GM12892 (cell line): ENCODE data around the gene LCN12.

Experiments used
- DNase-seq: peaks from one replicate; pipeline ENCODE4 v3.0.0; 2011; ENCODE audit not compliant: insufficient read length
- FAIRE-seq: peaks from 2 replicates; lab custom pipeline; 2011; peaks lifted over from hg19 to GRCh38; lab: Jason Lieb, UNC
- POLR2A ChIP-seq: IDR thresholded peaks from 2 replicates; pipeline ENCODE4 v1.6.1; 2011; ENCODE audit warnings: low read depth, low read length, control low read depth
- POLR2AphosphoS5 ChIP-seq: IDR thresholded peaks from 2 replicates; pipeline ENCODE4 v1.6.1; 2011; ENCODE audit warnings: low read depth, low read length, control low read depth
- TAF1 ChIP-seq: IDR thresholded peaks from 2 replicates; pipeline ENCODE4 v1.6.1; 2011; ENCODE audit warnings: low read depth, mild to moderate bottlenecking, control low read depth, low read length, borderline replicate concordance

LCN12 gene

GRCh38 chr9:136981588-136982231 is 29.6 kb downstream of the LCN12 start:
- TF ChIP-seq POLR2A (no peak), POLR2AphosphoS5 (no peak), TAF1 (no peak)
- FAIRE-seq (no peak), DNase-seq (no peak)

GRCh38 chr9:136982232-136983051 is 30.4 kb downstream of the LCN12 start, which contains the start of gene LCNL1:
LCNL1 (plus strand) TSS chr9:136982993; CDS start chr9:136983587, 594 bp downstream.
- TF ChIP-seq TAF1 = no peak
- TF ChIP-seq POLR2A = no peak
- no peak for TF ChIP-seq POLR2AphosphoS5
- FAIRE-seq (no peak), DNase-seq (no peak)

- no peak for DNase-seq
- no peak for FAIRE-seq
- no peak for TF ChIP-seq POLR2A
- no peak for TF ChIP-seq TAF1
These were observed 31.1 kb downstream of the LCN12 start for GRCh38 chr9:136983167-136983566.

GRCh38 chr9:136983656-136984314 is 31.7 kb downstream of the LCN12 start:
- no peak for FAIRE-seq
- no peak for TF ChIP-seq POLR2A
- no peak for TF ChIP-seq POLR2AphosphoS5
- no peak for TF ChIP-seq TAF1
- DNase-seq = no peak

- FAIRE-seq (no peak), DNase-seq (no peak)
- no peak for TF ChIP-seq POLR2AphosphoS5
- TF ChIP-seq POLR2A = no peak
- TF ChIP-seq TAF1 = no peak
These were observed 32.5 kb downstream of the LCN12 start for GRCh38 chr9:136984464-136985026.

- FAIRE-seq (no peak), DNase-seq (no peak)
- TF ChIP-seq POLR2A = no peak
- TF ChIP-seq POLR2AphosphoS5 = no peak
- no peak for TF ChIP-seq TAF1
These were observed 33.0 kb downstream of the LCN12 start for GRCh38 chr9:136985027-136985602.

- DNase-seq (no peak), FAIRE-seq (no peak)
- no peak for TF ChIP-seq POLR2AphosphoS5
- no peak for TF ChIP-seq TAF1
- TF ChIP-seq POLR2A = no peak
These were observed 33.8 kb downstream of the LCN12 start for GRCh38 chr9:136985853-136986252.

GRCh38 chr9:136988872-136989271 is 36.8 kb downstream of the LCN12 start:
- TF ChIP-seq TAF1 (no peak), POLR2AphosphoS5 (no peak), POLR2A (no peak)
- FAIRE-seq = no peak
- no peak for DNase-seq

- TF ChIP-seq POLR2AphosphoS5 (no peak), POLR2A (no peak)
- FAIRE-seq (no peak), DNase-seq (no peak)
These were observed 38.3 kb downstream of the LCN12 start for GRCh38 chr9:136990242-136990911.

- peak; percentile 99 for DNase-seq
- peak; percentile 58; the same call in 1 of the 2 replicates for TF ChIP-seq POLR2A
- 0 out of 2 replicates have a peak, but pooled peaks have one; percentile 30 for TF ChIP-seq TAF1
- no peak for TF ChIP-seq POLR2AphosphoS5
- peak; percentile 93 for FAIRE-seq
These were observed 40.1 kb downstream of the LCN12 start, which contains the start of gene PAXX for GRCh38 chr9:136991993-136992818. PAXX (plus strand) TSS chr9:136992422; CDS start chr9:136992444, 22 bp downstream.
